Measurements from ENCODE around the gene NPVF. TPM values are rescaled to one million over a fixed set of nuclear protein-coding genes. Genes with fewer than 3 reads are reported as not detected.

The NPVF gene
- total RNA-seq, 2 donors from 2014 or later = not detected

DNA sequence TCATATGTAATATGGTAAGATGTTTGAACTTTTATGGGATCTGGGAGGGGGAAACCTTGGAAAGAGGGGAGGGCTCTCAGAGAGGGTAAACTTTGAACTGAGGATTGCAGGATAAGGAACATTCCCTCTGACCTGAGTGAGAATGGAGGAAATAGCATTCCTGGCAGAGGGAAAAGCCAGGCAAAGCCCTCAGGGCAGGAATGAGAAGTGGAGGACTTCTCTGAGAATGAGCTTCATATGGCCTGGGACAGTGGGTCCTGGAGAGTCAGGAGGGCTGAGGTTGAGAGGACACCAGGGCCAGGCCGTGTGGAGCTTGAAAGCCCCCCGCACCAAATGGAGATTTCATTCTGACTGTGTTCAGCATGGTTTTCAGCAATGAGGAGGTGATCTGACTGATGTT is 34.2 kb downstream of the NPVF start:
- TF ChIP-seq, protein P1, sequence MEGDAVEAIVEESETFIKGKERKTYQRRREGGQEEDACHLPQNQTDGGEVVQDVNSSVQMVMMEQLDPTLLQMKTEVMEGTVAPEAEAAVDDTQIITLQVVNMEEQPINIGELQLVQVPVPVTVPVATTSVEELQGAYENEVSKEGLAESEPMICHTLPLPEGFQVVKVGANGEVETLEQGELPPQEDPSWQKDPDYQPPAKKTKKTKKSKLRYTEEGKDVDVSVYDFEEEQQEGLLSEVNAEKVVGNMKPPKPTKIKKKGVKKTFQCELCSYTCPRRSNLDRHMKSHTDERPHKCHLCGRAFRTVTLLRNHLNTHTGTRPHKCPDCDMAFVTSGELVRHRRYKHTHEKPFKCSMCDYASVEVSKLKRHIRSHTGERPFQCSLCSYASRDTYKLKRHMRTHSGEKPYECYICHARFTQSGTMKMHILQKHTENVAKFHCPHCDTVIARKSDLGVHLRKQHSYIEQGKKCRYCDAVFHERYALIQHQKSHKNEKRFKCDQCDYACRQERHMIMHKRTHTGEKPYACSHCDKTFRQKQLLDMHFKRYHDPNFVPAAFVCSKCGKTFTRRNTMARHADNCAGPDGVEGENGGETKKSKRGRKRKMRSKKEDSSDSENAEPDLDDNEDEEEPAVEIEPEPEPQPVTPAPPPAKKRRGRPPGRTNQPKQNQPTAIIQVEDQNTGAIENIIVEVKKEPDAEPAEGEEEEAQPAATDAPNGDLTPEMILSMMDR (IDR thresholded peaks at IDR 0.05) = no peak
- TF ChIP-seq POLR2A (IDR thresholded peaks at IDR 0.05) = no peak
- intact Hi-C loops (cut with DNase I) = no loop called here
- H3K4me3 ChIP-seq = no peak overlapping the region
- no peaks in the 10 kb centered on the region for H3K36me3 ChIP-seq (replicated peaks in 1 of 2; ENCODE audit: insufficient read depth in 1 of 2, low read depth in 2 of 2)
- no peak for DNase-seq
- no peaks in the 10 kb centered on the region for H3K27me3 ChIP-seq
- ATAC-seq = no peak
- H3K4me1 ChIP-seq = peaks cover 15% of the 10 kb centered on the region
- 74 to 94% methylated on average over 2 of the region's 2 CpGs for WGBS, 2 donors
- H3K27ac ChIP-seq = no peak overlapping the region
- H3K9me3 ChIP-seq = no peaks in the 10 kb centered on the region

DNA sequence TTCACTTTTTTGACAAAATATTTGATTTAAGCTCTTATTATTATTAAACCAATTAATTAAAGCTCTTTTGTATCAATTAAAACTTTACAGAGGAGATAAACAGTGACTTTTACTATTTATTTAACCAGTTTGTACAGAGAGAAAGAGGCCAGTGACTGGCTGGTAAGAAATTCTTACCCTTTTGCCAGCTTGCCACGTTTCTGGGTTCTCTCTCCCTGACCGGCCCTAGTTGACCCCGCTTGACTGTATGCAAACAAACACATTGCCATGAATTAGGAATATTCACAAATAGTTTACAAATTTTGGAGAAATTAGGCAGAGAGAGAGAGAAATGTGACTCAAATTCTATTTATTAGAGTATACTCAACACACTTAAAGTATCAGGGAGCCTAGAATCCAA is 36.2 kb downstream of the NPVF start:
- H3K4me3 ChIP-seq = no peak overlapping the region
- TF ChIP-seq, protein P1 (IDR thresholded peaks at IDR 0.05) = no peak
- no peak for TF ChIP-seq POLR2A (IDR thresholded peaks at IDR 0.05)
- WGBS, 2 donors = 63 to 75% methylated on average over 3 of the region's 3 CpGs
- no peaks in the 10 kb centered on the region for H3K27me3 ChIP-seq
- intact Hi-C loops (cut with DNase I) = no loop called here
- peaks cover 13% of the 10 kb centered on the region for H3K4me1 ChIP-seq
- no peak for DNase-seq
- no peak for ATAC-seq
- H3K36me3 ChIP-seq (replicated peaks in 1 of 2; ENCODE audit: insufficient read depth in 1 of 2, low read depth in 2 of 2) = no peaks in the 10 kb centered on the region
- no peak overlapping the region for H3K27ac ChIP-seq
- H3K9me3 ChIP-seq = no peaks in the 10 kb centered on the region

DNA sequence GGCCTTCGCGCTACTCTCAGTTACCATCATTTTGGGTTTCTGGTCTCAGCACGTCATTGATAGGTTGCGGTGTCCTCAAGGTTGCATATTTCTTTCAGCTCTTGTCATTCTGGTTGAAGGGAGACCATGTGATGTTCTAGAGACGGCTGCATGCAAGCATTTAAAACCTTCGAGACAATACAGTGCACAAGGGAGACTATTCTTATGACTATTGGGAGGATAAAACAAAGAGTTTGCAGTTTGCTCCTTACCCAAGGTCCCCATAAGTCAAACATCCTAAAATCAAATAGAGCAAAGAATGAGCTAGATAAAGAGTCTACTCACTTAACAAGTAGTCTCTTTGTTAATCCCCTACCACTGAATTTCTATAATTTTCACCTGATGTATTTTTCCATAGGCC is 39.1 kb downstream of the NPVF start:
- no peaks in the 10 kb centered on the region for H3K4me1 ChIP-seq
- DNase-seq = no peak
- H3K27me3 ChIP-seq = no peaks in the 10 kb centered on the region
- no peaks in the 10 kb centered on the region for H3K9me3 ChIP-seq
- intact Hi-C loops (cut with DNase I) = no loop called here
- ATAC-seq = no peak
- WGBS, 2 donors = 89 to 92% methylated on average over 6 of the region's 6 CpGs
- H3K27ac ChIP-seq = no peak overlapping the region
- TF ChIP-seq POLR2A (IDR thresholded peaks at IDR 0.05) = no peak
- TF ChIP-seq, protein P1 (IDR thresholded peaks at IDR 0.05) = no peak
- H3K4me3 ChIP-seq = no peak overlapping the region
- no peaks in the 10 kb centered on the region for H3K36me3 ChIP-seq (replicated peaks in 1 of 2; ENCODE audit: insufficient read depth in 1 of 2, low read depth in 2 of 2)

DNA sequence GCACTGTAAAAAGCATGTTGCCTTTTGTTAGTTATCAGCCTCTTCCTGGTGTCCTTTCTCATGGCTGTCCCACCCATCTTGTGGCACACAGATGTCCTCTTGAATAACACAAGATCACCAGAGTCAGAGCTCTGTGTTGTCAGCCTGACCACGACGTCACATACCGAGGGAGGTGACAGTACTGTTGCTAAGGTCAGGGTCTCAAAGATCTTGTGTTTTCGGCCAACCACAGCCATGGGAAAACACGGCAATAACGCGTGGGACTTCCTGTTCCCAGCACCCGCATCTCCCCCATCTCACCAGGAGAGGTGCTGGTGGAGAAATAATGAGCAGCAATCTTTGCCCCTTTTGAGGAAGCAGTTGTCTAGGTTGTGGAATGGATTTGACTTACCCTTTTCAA is 40.4 kb downstream of the NPVF start:
- intact Hi-C loops (cut with DNase I) = no loop called here
- WGBS, 2 donors = 86 to 93% methylated on average over 8 of the region's 8 CpGs
- ATAC-seq = no peak

DNA sequence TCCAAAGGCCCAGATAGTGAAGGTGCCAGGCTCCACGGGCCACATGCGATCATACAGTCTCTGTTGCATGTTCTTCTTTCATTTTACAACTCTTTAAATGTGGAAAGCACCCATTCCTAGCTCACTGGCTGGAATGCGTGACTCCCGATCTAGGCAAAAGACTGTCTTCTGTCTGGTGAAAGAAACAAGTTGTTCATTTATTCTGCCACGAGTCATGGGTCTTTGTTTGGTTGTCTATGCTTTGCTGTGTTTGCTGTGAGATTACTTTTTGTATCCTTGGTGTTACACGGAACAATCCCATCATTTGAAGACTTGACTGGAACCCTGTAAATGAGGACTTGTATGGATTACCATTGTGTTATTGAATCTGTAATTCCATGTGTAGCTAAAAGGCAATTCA is 41.9 kb downstream of the NPVF start:
- Histone ChIP-seq H3K36me3 (replicated peaks in 1 of 2; ENCODE audit: insufficient read depth in 1 of 2, low read depth in 2 of 2) (no peaks in the 10 kb centered on the region), H3K4me3 (no peak overlapping the region), H3K9me3 (no peaks in the 10 kb centered on the region), H3K4me1 (no peaks in the 10 kb centered on the region), H3K27ac (no peak overlapping the region), H3K27me3 (no peaks in the 10 kb centered on the region)
- intact Hi-C loops (cut with DNase I) = no loop called here
- no peak for TF ChIP-seq POLR2A (IDR thresholded peaks at IDR 0.05)
- TF ChIP-seq, protein P1 (IDR thresholded peaks at IDR 0.05) = no peak
- DNase-seq = no peak
- WGBS, 2 donors = 84 to 87% methylated on average over 6 of the region's 6 CpGs
- no peak for ATAC-seq

More for the DNA sequence above, 40.4 kb downstream of the NPVF start:
- H3K9me3 ChIP-seq = no peaks in the 10 kb centered on the region
- no peaks in the 10 kb centered on the region for H3K27me3 ChIP-seq
- TF ChIP-seq, protein P1 (IDR thresholded peaks at IDR 0.05) = no peak
- TF ChIP-seq POLR2A (IDR thresholded peaks at IDR 0.05) = no peak
- no peak overlapping the region for H3K4me3 ChIP-seq
- no peaks in the 10 kb centered on the region for H3K4me1 ChIP-seq
- H3K36me3 ChIP-seq (replicated peaks in 1 of 2; ENCODE audit: insufficient read depth in 1 of 2, low read depth in 2 of 2) = no peaks in the 10 kb centered on the region
- H3K27ac ChIP-seq = no peak overlapping the region
- no peak for DNase-seq
